Left ventricle myocardium inferior (tissue), 1 donor: ENCODE data around the gene GP9. TPM values are rescaled to one million over a fixed set of nuclear protein-coding genes. Genes with fewer than 3 reads are reported as not detected.

Experiments used
- DNase-seq: peaks from one replicate; pipeline ENCODE4 v3.0.0-alpha.2; 2020
- H3K27ac ChIP-seq: fragments of 200-600 bp; replicated peaks from 2 replicates; pipeline ENCODE4 v1.8.0; 2021
- H3K27me3 ChIP-seq: fragments of 200-600 bp; 2 replicates; pipeline ENCODE4 v1.8.0; 2021; ENCODE audit warnings: low read depth
- H3K36me3 ChIP-seq: fragments of 200-600 bp; 2 replicates; pipeline ENCODE4 v1.8.0; 2021
- H3K4me1 ChIP-seq: fragments of 200-600 bp; 2 replicates; pipeline ENCODE4 v1.8.0; 2021
- H3K4me3 ChIP-seq: fragments of 200-600 bp; 2 replicates; pipeline ENCODE4 v1.8.0; 2021; ENCODE audit warnings: mild to moderate bottlenecking, moderate library complexity
- H3K9me3 ChIP-seq: fragments of 200-600 bp; replicated peaks from 2 replicates; pipeline ENCODE4 v1.8.0; 2021
- CTCF ChIP-seq: fragments of 200-600 bp; IDR thresholded peaks from 2 replicates; pipeline ENCODE4 v1.8.0; 2021; ENCODE audit warnings: antibody characterized with exemption, mild to moderate bottlenecking, borderline replicate concordance
- intact Hi-C: fragments of 100-400 bp; cut with micrococcal nuclease; formaldehyde crosslinking; loops from one replicate; pipeline ENCODE4 v1.11.0; 2022
- total RNA-seq: library from RNA; stranded (reverse); fragmentation: NEBNext Ultra II Directional; extraction: Animal tissue kit (Norgen Biotek cat#: 25700); gene quantifications from one replicate; pipeline ENCODE4 v1.2.1, GENCODE V29; 2021
- donor health status: DM: no; HTN: yes; CAD: no; lungs with severe emphysema.

GP9 gene
- total RNA-seq, 1 donor from 2014 or later: not detected

GRCh38 chr3:129023909-129024308, 36.7 kb upstream of the GP9 start:
- TF ChIP-seq CTCF: peak; percentile 51
- Histone ChIP-seq H3K27me3 (no peaks in the 10 kb centered on the region), H3K36me3 (no peaks in the 10 kb centered on the region), H3K4me3 (no peak overlapping the region), H3K27ac (peak overlapping the region; percentile 81), H3K9me3 (no peaks in the 10 kb centered on the region), H3K4me1 (peaks cover 65% of the 10 kb centered on the region)
- intact Hi-C loops: no loop called here
- DNase-seq: no peak

- H3K4me1 ChIP-seq: peaks cover 65% of the 10 kb centered on the region
- DNase-seq: no peak
- intact Hi-C loops: no loop called here
- peak overlapping the region; percentile 81 for H3K27ac ChIP-seq
- H3K9me3 ChIP-seq: peaks cover 2% of the 10 kb centered on the region
- H3K36me3 ChIP-seq: no peaks in the 10 kb centered on the region
- H3K4me3 ChIP-seq: no peak overlapping the region
- H3K27me3 ChIP-seq: no peaks in the 10 kb centered on the region
- no peak for TF ChIP-seq CTCF
Measured at GRCh38 chr3:129025108-129025507, 35.5 kb upstream of the GP9 start.

GRCh38 chr3:129025691-129026435, 34.7 kb upstream of the GP9 start:
- Histone ChIP-seq H3K4me3 (peak overlapping the region; percentile 73), H3K27me3 (no peaks in the 10 kb centered on the region), H3K27ac (peak overlapping the region; percentile 81), H3K36me3 (peaks cover 4% of the 10 kb centered on the region), H3K4me1 (peaks cover 62% of the 10 kb centered on the region), H3K9me3 (peaks cover 5% of the 10 kb centered on the region)
- TF ChIP-seq CTCF: no peak
- intact Hi-C loops: no loop called here
- DNase-seq: peak; percentile 77

- Histone ChIP-seq H3K27ac (peak overlapping the region; percentile 81), H3K27me3 (no peaks in the 10 kb centered on the region), H3K9me3 (peaks cover 5% of the 10 kb centered on the region), H3K4me1 (peaks cover 54% of the 10 kb centered on the region), H3K4me3 (peak overlapping the region; percentile 73), H3K36me3 (peaks cover 4% of the 10 kb centered on the region)
- intact Hi-C loops: no loop called here
- TF ChIP-seq CTCF: peak; percentile 82
- peak; percentile 90 for DNase-seq
Measured at GRCh38 chr3:129026728-129027543, 33.6 kb upstream of the GP9 start.

GRCh38 chr3:129027544-129027880, 33.1 kb upstream of the GP9 start:
- intact Hi-C loops: no loop called here
- TF ChIP-seq CTCF: no peak
- Histone ChIP-seq H3K27me3 (no peaks in the 10 kb centered on the region), H3K9me3 (peaks cover 5% of the 10 kb centered on the region), H3K36me3 (peaks cover 4% of the 10 kb centered on the region), H3K27ac (peak overlapping the region; percentile 81), H3K4me3 (peak overlapping the region; percentile 73), H3K4me1 (peaks cover 49% of the 10 kb centered on the region)
- no peak for DNase-seq
